Measurements from ENCODE around the gene TFE3.
A peak's percentile ranks its signal among the peaks of the same experiment; 100 is the strongest.
"Not testable (repeated sequence)": the region's sequence is repeated elsewhere in the genome, so short reads cannot be mapped to it uniquely, and the experiment has no call there.

TFE3 gene

DNA sequence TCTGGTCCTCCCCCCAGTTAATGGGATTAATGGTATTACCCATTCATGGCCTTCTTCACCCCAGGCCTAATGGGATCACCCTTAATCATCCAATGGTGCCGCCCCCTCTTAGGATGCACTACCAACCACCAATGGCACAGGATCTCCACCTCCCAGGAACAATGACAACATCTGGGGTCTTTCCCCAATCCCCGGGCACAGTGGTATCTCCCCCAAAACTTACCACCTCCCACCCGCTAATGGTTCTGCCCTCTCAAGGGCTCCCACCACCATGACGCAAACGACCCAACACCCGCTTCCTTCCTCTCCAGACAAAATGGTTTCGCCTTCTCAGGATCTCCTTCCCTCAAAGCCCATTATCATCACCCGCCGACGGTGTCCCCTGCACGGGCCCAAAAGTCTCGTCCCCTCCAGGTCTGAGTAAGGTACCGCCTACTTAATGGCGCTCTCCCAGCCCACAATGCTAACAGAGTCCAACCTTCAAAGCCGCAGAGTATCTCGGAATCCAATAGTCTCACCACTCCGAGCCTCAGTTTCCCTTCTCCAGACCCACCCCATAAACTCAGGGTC is 41.6 kb downstream of the TFE3 start:
- DNase-seq (ENCODE audit: low read depth in 2 of 2): peak; percentile 2 to 7

DNA sequence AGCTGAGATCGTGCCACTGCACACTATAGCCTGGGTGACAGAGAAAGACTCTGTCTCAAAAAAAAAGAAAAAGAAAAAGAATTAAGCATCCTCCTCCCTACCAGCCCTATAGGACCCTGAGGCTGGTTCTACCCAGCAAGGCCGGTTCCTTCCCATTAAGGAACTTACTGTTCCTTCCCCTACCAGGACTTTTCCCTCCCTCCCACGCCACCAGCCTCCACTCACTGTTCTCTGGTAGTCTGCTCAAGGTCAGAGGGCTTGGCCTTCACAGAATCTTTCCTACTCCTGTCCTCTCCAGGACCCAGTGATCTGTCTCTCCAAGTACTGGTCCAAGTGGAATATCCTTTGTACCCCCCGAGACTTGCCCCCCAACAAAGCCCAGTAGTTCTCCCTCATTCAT is 42.5 kb downstream of the TFE3 start:
- DNase-seq (ENCODE audit: low read depth in 2 of 2): no peak

DNA sequence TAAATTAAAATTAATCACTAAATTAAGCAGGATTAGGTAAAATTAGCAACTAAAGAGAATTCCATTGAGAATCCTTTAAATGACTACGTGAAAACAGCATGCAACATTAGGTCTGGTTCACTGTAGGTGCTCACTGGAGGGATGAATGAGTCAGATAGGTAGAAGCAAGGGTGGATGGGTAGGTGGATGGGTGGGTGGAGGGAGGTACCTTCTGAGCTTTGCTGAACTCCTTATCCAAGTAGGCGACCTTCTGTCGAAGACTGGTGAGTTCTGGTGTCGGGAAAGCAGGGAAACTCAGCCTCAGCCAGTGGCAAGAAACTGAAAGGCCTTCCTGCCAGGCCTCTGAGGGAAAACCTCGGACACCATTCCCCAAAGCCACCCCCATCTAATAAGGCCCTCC is 44.1 kb downstream of the TFE3 start:
- no peak for DNase-seq (ENCODE audit: low read depth in 2 of 2)

DNA sequence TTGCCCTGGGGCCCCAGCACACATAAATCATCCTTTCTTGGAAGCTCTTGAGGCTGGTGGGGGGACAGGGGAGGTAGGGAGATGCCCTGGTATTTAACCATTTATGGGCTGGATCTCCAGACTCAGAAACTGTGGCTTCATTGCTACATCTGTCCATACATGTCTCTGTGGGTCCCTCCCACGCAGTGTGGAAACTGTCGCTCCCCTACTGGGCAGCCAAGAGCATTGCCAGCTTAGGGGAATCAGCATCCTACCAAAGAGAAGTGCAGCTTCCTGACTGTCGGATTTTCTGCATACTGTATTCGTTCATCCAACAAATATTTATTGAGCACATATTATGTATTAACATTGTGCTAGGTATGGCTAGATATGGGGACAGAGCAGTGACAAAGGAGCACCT is 44.8 kb downstream of the TFE3 start:
- no peak for DNase-seq (ENCODE audit: low read depth in 2 of 2)

DNA sequence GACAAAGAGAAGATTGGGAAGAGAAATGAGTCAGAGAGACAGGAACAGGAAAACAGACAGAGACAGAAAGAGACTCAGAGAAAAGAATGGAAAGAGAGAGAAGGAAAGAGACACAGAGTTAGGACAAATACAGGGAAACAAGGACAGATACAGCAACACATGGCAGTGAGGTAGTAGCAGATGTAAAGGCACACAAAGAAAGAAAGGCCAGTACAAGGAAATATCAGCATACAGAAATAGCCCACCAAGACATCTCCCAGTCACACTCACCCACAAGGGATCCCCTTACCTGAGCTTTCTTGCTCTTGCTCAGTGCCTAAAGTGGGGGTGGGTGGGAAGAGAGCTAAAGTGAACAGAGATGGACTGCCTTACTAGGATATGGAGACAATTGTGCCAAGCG is 45.3 kb downstream of the TFE3 start:
- DNase-seq (ENCODE audit: low read depth in 2 of 2): no peak

DNA sequence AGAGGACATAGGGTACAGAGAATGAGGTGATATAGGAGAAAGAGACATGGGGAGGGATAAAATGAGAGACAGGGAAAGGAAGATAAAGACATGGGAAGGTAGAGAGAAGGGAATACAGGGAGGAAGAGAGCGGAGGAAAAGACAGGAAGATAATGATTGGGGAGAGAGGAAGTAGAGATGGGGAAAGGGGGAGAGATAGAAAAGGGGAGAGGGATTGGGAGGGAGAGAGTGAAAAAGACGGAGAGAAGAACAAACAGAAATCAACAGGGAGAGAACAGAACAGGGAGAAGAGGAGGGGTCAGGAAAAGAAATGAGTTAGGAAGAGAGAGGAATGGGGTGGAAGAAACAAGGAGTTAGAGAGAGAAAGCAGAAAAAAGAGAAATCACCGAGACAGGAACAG is 45.7 kb downstream of the TFE3 start:
- DNase-seq (ENCODE audit: low read depth in 2 of 2): no peak

DNA sequence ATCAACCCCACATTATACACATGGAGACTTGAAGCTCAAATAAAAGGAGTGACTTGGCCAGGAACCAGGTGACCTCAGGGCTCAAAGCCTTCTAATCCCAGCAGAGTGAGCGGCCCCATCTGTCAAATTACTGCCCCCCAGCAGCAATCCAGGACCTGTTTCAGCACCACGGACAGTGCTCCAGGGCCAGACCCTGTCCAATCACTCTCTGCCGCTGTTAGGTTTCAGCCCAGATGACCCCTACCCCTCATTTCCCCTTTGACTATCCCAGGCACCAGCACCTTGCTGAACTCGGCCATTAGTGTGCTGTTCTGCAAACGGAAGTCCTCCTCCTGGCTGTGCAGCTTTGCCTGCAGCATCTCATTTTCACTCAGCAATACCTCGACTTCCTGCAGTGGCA is 46.2 kb downstream of the TFE3 start:
- no peak for DNase-seq (ENCODE audit: low read depth in 2 of 2)

DNA sequence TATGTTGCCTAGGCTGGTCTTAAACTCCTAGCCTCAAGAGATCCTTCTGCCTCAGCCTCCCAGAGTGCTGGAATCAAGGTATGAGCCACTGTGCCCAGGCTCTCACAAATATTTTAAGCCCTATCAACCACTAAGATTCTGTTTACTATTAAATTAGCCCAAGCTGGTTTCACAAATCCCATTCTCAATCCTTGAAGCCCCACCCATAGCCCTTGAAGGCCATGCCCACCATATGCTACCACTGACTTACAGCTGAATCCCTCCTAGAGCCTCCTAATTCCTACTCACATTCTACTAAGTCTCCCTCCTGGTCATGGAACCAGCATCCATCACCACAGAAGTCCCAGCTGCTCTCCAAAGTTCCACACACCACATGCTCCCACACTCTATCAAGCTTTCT is 50.8 kb downstream of the TFE3 start:
- DNase-seq (ENCODE audit: low read depth in 2 of 2): no peak

DNA sequence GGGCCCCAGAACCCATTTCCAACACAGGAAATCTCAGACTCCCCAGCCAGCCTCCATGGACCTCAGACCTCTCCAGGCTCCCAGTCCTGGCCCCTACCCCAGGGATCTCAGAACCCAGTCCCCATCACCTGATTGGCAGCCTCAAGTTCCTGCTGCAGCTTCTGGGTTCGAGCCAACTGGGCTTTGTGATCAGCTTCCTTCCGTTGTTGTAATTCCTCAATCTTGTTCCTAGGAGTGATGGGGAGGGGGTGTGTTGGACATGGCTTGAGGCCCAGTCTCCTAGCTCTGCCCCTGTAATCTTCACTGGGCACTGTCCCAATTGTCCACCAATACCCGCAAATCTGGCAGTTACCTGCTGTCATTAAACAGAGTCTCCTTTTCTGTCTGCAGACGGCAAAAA is 53.7 kb downstream of the TFE3 start:
- no peak for DNase-seq (ENCODE audit: low read depth in 2 of 2)

DNA sequence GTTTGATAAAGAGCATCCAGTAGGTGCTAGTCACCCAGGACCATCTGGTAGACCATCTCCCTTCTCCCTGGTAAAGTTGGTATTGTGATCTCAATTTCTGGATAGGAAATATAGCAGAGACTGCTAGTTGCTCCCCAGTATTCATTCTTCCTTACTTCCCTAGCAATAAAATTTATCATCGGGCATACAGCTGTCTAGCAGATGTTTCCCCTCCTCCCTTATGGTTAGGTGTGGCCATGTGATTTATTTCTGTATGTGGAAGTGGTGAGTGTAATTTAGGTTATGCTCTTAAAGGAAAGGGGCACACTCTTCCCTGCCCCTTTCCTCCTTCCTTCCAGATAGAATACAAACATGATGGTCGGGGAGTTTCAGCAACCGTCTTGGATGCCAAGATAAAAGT is 59.3 kb downstream of the TFE3 start:
- DNase-seq (ENCODE audit: low read depth in 2 of 2): no peak

DNA sequence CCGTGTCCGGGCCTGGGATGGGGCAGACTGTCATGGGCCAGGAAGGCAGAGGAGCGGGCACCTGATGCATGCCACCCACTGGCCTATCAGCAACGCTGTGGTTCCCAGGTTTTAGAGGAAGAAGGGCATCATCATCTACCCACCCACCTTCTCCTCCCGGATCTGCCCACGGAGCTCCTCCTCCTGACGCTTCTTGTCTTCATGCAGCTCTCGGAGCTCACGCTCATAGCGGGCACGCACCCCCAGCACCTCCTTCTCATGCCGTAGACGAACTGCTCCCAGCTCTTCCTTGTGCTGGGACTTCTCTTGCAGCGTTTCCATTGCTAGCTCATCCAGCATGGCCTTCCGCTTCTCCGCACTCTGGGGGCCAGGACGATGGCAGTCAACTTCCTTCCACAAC is 60.1 kb downstream of the TFE3 start:
- DNase-seq (ENCODE audit: low read depth in 2 of 2): no peak

DNA sequence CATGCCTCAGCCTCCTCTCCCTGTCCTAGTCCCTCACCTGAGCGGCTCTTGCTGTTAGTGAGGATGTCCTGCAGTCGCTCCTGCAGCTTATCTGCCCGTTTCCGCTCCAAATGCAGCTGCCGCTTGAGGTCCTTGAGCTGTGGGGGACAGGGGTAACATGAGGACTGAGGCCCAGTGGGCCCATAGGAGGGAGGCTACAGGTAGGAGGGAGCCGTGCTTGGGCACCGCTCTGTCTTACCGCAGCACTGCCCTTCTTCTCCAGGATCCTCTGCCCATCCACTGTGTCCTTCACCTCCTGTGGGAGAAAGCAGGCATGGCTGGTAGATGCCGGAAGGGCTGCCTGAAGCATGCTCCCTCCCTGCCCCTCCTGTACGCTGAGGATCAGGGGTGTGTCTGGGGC is 62.0 kb downstream of the TFE3 start:
- no peak for DNase-seq (ENCODE audit: low read depth in 2 of 2)

DNA sequence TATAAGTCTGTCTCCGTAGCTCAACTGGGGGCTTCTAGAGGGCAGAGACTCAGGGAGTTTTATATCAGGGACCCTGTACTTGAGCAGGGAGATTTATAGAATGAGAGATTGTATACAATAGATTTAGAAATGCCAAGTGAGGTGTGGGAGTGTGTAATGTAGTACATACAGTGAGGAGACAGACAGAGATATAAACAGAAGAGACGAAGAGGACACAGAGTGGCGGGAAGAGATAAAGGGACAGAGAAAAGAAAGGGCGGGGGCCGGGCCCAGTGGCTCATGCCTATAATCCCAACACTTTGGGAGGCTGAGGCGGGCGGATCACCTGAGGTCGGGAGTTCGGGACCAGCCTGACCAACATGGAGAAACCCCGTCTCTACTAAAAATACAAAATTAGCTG is 62.8 kb downstream of the TFE3 start:
- DNase-seq (ENCODE audit: low read depth in 2 of 2): not testable (repeated sequence)
